ENCODE results near the gene LDHAL6B.

The LDHAL6B gene

DNA sequence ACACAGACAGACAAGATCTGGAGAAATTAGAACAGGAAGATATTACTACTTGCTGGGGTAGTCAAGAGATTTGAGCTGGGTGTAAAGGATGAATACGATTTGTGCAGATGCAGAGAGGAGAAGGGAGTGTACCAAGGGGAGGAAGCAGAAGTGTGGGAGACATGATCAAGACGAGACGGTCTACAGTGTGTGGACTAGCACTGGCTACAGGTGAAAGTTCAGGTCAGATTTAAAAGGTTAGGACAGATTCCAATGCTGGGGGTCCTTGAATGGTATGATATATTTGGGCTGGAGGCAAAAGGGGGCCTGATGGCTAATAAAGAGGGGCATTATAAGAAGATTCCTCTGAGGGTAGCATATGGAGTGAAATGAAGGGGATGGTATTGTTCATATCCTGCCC, 12.1 kb downstream of the LDHAL6B start:
- Histone ChIP-seq H3K9me3 (no peaks in the 10 kb centered on the region), H3K4me1 (peaks cover 0 to 48% (median 20%) of the 10 kb centered on the region in 4 donors), H3K27me3 (no peaks in the 10 kb centered on the region), H3K4me3 (no peak overlapping the region), H3K36me3 (peaks cover 36 to 54% (median 54%) of the 10 kb centered on the region in 3 donors), H3K27ac (peak overlapping the region; percentile 36 to 47)
- DNase-seq: no peak
- intact Hi-C loops (cut with DNase I; ENCODE audit: low total_unique reads): no loop called here
- TF ChIP-seq, protein P1, sequence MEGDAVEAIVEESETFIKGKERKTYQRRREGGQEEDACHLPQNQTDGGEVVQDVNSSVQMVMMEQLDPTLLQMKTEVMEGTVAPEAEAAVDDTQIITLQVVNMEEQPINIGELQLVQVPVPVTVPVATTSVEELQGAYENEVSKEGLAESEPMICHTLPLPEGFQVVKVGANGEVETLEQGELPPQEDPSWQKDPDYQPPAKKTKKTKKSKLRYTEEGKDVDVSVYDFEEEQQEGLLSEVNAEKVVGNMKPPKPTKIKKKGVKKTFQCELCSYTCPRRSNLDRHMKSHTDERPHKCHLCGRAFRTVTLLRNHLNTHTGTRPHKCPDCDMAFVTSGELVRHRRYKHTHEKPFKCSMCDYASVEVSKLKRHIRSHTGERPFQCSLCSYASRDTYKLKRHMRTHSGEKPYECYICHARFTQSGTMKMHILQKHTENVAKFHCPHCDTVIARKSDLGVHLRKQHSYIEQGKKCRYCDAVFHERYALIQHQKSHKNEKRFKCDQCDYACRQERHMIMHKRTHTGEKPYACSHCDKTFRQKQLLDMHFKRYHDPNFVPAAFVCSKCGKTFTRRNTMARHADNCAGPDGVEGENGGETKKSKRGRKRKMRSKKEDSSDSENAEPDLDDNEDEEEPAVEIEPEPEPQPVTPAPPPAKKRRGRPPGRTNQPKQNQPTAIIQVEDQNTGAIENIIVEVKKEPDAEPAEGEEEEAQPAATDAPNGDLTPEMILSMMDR (IDR thresholded peaks at IDR 0.05): no peak

DNA sequence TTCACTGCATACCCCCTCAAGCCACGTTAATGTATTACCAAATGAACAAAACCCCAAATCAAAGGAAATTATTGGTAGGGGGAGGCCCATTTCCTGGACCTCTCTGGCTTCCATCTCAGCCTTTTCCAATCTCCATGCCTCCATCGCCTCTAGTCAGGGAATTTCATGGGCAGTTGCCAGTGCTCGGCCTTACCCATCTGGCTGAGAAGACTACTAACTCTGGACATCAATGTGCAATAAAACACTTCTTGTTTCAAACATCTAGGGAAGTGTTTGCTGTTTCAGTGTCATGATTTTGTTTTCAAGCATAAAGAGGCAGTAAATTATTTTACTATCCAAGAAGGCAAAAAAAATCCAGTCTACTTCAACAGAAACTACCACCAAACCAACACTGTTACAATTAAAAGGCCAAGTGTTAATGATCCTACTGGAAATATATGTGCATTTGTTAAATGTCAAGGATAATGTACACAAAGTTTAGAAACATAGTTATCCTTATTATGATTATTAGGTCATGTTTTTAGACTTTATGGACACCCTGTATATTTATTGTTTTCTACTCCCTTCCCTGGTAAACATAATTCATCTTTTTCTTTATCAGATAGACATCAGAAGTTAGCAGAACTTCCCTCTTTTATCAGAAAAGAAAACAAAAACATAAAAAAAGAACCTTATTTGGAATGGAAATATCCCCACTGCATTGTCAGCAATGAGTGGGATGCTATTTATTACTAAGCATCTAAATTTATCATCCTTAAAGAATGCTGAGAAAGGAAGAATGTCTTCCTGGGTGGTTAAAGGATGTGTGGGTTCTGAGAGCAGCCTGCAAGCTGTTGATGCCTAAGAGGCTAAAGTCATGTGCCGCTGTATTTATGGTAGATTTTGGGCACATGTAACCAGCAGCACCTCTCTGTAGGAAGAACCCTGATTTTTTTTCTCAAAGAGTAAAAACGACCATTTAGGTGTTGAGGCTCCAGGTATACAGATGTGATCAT, 15.2 kb downstream of the LDHAL6B start:
- Histone ChIP-seq H3K27me3 (no peaks in the 10 kb centered on the region), H3K4me1 (peaks cover 0 to 63% (median 28%) of the 10 kb centered on the region in 4 donors), H3K9me3 (no peaks in the 10 kb centered on the region), H3K4me3 (no peak overlapping the region), H3K36me3 (peaks cover 28 to 45% (median 44%) of the 10 kb centered on the region in 3 donors), H3K27ac (peak overlapping the region; percentile 46 to 56)
- TF ChIP-seq, protein P1 (IDR thresholded peaks at IDR 0.05): no peak
- intact Hi-C loops (cut with DNase I; ENCODE audit: low total_unique reads): no loop called here
- DNase-seq: no peak

DNA sequence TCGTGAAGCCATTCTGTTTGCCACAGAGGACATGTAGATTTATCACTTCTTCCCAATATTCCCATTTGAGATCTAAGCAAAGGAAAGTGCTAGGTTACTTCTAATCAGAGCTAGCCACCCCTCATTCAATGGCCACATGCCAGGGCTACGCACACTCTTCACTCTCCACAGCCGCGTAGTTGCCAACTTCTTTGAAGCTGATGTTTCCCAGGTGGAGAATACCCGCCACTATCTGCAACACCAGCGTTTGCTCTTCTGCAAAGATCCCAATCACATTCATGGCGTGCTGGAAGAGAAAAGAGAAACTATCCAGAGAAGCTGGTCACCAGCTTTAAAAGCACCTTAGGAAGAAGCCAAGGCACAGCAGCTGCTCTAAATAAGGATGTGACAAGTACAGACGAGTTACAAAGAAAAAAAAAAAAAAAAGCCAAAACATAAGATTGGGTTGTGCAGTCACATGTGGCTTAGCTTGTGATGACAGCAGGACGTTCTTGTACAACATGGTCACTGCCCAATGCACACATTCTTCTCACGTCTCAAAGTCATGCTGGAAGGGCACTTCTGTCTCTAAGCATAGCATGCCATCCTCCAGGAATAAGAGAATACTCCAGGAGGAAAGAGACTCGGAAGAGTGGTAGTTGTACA, 16.4 kb downstream of the LDHAL6B start:
- Histone ChIP-seq H3K27ac (peak overlapping the region; percentile 46 to 56), H3K36me3 (peaks cover 18 to 45% (median 43%) of the 10 kb centered on the region in 3 donors), H3K9me3 (no peaks in the 10 kb centered on the region), H3K4me1 (peaks cover 0 to 59% (median 28%) of the 10 kb centered on the region in 4 donors), H3K4me3 (no peak overlapping the region), H3K27me3 (no peaks in the 10 kb centered on the region)
- intact Hi-C loops (cut with DNase I; ENCODE audit: low total_unique reads): no loop called here
- no peak for DNase-seq
- TF ChIP-seq, protein P1 (IDR thresholded peaks at IDR 0.05): no peak

DNA sequence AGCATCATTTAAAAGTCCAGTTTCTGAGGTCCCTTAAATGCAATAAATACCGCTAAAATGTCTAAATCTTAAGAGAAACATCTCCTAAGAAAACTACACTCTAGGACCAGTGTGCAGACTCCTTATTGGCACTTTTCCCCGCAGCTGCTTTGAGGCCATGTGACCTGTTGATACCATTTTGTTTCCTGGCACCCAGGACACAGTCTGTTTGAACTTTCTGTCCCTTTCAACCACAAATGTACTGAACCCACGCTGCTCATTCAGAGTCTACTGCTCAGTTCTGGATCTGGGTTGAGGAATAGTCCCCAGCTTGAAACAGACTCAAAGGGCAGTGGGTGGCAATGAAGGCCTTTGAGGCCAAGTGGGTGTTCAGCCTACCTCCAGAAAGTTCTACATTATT, 17.1 kb downstream of the LDHAL6B start:
- H3K4me3 ChIP-seq: no peak overlapping the region
- intact Hi-C loops (cut with DNase I; ENCODE audit: low total_unique reads): no loop called here
- H3K9me3 ChIP-seq: no peaks in the 10 kb centered on the region
- no peak for DNase-seq
- TF ChIP-seq, protein P1 (IDR thresholded peaks at IDR 0.05): no peak
- no peaks in the 10 kb centered on the region for H3K27me3 ChIP-seq
- H3K4me1 ChIP-seq: peaks cover 0 to 53% (median 28%) of the 10 kb centered on the region in 4 donors
- H3K27ac ChIP-seq: peak overlapping the region; percentile 46 to 56
- peaks cover 18 to 51% (median 43%) of the 10 kb centered on the region in 3 donors for H3K36me3 ChIP-seq

DNA sequence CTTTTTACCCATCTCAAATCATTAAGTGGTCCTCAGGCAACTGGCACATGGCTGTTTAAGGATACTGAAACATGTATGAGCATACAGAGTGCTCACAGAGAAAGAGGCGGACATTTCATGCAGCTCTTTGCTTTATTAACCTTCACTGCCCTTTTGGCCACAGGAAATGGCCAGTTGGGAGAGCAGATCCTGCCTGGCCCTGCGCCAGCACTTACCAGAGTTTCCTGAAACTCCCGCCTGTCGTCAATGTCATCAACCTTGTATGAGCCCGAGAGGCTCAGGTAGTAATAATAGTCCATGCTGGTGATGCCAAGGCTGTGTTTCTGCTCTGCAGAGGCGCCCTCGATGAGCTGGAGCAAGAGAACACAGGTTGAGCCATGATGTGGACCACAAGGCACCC, 17.8 kb downstream of the LDHAL6B start:
- intact Hi-C loops (cut with DNase I; ENCODE audit: low total_unique reads): no loop called here
- peaks cover 0 to 46% (median 30%) of the 10 kb centered on the region in 4 donors for H3K4me1 ChIP-seq
- no peak overlapping the region for H3K4me3 ChIP-seq
- H3K27me3 ChIP-seq: no peaks in the 10 kb centered on the region
- H3K27ac ChIP-seq: peak overlapping the region; percentile 46 to 56
- H3K9me3 ChIP-seq: no peaks in the 10 kb centered on the region
- DNase-seq: no peak
- TF ChIP-seq, protein P1 (IDR thresholded peaks at IDR 0.05): no peak
- peaks cover 18 to 55% (median 43%) of the 10 kb centered on the region in 3 donors for H3K36me3 ChIP-seq
